ENCODE measurements around the gene SGF29. TPM values are rescaled to one million over a fixed set of nuclear protein-coding genes. Genes with fewer than 3 reads are reported as not detected.

The SGF29 gene
- total RNA-seq, result 10 to 100 TPM; 35.1 to 50.4 (median 41.9) TPM

DNA sequence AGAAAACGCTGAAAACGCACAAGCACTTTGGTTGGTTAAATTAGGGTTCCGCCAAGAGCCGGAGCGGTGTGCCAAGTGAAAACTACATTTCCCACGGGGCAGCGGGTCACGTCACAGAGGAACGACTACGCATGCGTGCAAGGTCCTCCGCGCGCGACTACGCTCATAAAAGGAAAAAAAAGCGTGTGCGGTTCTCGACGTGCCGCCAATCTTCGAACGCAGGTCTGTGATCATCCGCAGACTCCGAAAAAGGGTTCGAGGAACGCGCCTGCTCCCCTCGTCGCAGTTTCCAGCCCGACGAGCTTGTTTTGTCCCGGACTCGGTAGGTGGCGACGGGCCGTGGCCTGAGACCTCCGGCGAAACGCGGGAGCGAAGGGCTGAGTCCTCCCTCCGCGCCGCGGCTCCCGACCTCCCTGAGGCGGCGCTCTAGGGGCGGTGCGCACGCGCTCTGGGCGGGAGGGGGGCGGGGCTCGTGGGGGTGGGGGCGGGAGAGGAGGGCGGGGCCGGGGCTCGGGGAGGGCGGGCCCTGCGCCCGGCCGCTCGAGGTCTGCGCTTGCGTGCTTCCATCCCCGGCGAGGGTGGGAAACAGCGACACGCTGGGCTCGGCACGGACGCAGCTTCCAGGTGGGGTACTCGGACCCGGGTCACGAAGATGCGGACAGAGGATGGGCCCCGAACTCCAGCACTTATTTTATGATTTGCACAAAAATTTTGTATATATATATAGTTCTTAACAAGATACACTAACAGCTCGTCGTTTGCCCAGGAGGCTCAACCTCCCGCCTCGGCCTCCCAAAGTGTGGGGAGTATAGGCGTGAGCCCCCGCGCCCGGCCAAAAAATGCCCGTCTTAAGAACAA is at the start of gene SGF29:
TSS of gene SGF29 (plus strand) at position 145 of the 858 bp plus-strand sequence. CDS start 27,150 bp downstream, outside the sequence.
- H3K4me3 ChIP-seq, result peak within 1 kb of the TSS; percentile 66 to 71 (median 70)
- intact Hi-C loops (cut with DNase I; ENCODE audit: low total_unique reads) (loop anchor here (1.0 to 10.0 kb wide), 2 partner anchors 63 to 339 kb away; partner anchors contain the start of gene XPO6), in situ Hi-C loops (cut with MboI; ENCODE audit: low sequenced_read_pairs in 4 of 4) (loop anchor here in 3 of 4 donors (5.0 kb wide), 1 partner anchor 62 kb away; the partner anchor contains the start of genes APOBR (in 3 of the 3) and CLN3 (in 3 of the 3))
- H3K36me3 ChIP-seq, result peaks cover 0 to 10% of the 10 kb centered on the region in 2 donors
- DNase-seq, result peak; percentile 87 to 91
- TF ChIP-seq, protein P1, sequence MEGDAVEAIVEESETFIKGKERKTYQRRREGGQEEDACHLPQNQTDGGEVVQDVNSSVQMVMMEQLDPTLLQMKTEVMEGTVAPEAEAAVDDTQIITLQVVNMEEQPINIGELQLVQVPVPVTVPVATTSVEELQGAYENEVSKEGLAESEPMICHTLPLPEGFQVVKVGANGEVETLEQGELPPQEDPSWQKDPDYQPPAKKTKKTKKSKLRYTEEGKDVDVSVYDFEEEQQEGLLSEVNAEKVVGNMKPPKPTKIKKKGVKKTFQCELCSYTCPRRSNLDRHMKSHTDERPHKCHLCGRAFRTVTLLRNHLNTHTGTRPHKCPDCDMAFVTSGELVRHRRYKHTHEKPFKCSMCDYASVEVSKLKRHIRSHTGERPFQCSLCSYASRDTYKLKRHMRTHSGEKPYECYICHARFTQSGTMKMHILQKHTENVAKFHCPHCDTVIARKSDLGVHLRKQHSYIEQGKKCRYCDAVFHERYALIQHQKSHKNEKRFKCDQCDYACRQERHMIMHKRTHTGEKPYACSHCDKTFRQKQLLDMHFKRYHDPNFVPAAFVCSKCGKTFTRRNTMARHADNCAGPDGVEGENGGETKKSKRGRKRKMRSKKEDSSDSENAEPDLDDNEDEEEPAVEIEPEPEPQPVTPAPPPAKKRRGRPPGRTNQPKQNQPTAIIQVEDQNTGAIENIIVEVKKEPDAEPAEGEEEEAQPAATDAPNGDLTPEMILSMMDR (IDR thresholded peaks at IDR 0.05 in 4 of 5, conservative IDR thresholded peaks at IDR 0.05 in 1 of 5), result peak in 4 of 5 experiments; percentile 16 to 42 (median 30)
- TF ChIP-seq POLR2A (IDR thresholded peaks at IDR 0.05), result peak; percentile 89 to 96
- H3K4me1 ChIP-seq, result peaks cover 12 to 15% of the 10 kb centered on the region in 2 donors
- H3K27me3 ChIP-seq, result no peaks in the 10 kb centered on the region
- peak; percentile 97 to 98 for ATAC-seq
- no peaks in the 10 kb centered on the region for H3K9me3 ChIP-seq
- peak within 1 kb of the TSS; percentile 92 to 94 (median 94) for H3K27ac ChIP-seq

DNA sequence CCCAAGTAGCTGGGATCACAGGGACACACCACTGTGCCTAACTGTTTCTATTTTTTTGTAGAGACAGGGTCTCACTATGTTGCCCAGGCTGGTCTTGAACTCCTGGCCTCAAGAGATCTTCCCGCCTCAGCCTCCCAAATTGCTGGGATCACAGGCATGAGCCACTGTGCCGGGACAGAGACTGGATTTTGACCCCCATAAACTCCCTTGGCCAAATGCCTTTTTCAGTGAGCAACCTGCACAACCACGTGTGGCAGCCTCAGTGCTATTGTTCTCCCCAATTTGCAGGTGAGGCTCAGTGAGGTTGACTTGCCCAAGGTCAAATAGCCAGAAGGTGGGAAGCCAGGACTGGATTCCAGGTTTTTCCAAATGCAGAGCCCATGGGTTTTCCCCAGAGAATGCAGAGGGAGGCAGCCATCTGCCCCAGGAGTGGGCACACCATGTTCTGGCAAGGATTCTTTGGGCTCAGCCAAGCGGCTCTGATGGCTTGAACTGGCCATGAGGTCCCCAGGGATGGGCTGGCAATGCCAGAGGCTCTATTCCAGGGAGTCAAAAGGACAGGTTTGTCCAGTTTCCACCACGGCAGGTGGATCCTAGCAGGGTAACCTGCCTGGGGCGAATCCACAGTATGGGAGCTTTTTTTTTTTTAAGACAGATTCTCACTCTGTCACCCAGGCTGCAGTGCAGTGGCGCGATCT is 48.9 kb upstream of the SGF29 start:
- no peak overlapping the region for H3K27ac ChIP-seq
- no peaks in the 10 kb centered on the region for H3K9me3 ChIP-seq
- no peak overlapping the region for H3K4me3 ChIP-seq
- no peak for ATAC-seq
- in situ Hi-C loops (cut with MboI; ENCODE audit: low sequenced_read_pairs in 4 of 4), result no loop called here
- H3K4me1 ChIP-seq, result no peaks in the 10 kb centered on the region
- DNase-seq, result no peak
- no peaks in the 10 kb centered on the region for H3K36me3 ChIP-seq
- peaks cover 0 to 8% (median 4%) of the 10 kb centered on the region in 3 donors for H3K27me3 ChIP-seq
- intact Hi-C loops (cut with DNase I; ENCODE audit: low total_unique reads), result no loop called here
- TF ChIP-seq, protein P1 (IDR thresholded peaks at IDR 0.05 in 4 of 5, conservative IDR thresholded peaks at IDR 0.05 in 1 of 5), result no peak
- TF ChIP-seq POLR2A (IDR thresholded peaks at IDR 0.05), result no peak

DNA sequence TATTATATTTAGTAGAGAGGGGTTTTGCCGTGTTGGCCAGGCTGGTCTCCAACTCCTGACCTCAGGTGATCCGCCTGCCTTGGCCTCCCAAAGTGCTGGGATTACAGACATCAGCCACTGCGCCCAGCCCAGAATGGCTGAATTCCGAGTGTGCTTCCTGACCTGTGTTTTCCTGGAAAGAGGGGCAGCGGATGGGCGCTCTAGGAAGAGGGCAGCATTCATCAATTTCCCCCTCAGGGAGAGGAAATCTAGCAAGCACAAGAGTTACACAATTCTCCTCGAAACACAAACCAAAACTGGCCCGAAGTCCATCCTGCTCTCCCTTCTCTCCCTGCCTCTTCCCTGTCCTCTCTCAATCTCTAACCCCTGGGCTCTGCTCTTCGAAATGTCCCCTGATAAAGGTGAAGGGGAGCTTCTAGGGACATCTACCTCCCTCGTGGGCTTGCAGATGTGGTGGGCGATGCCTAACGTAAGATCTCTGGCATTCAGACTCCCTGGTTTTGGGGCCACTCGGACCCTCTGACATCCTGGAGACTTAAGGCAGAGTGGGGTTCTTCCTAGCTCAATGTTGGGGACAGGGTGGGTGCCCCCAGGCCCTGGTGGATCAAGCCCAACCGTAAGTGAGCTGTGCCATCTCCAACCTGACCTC is 48.1 kb upstream of the SGF29 start:
- Histone ChIP-seq H3K27me3 (peaks cover 0 to 8% (median 4%) of the 10 kb centered on the region in 3 donors), H3K4me1 (no peaks in the 10 kb centered on the region), H3K9me3 (no peaks in the 10 kb centered on the region), H3K36me3 (no peaks in the 10 kb centered on the region), H3K27ac (no peak overlapping the region), H3K4me3 (no peak overlapping the region)
- intact Hi-C loops (cut with DNase I; ENCODE audit: low total_unique reads) (no loop called here), in situ Hi-C loops (cut with MboI; ENCODE audit: low sequenced_read_pairs in 4 of 4) (no loop called here)
- no peak for TF ChIP-seq POLR2A (IDR thresholded peaks at IDR 0.05)
- TF ChIP-seq, protein P1 (IDR thresholded peaks at IDR 0.05 in 4 of 5, conservative IDR thresholded peaks at IDR 0.05 in 1 of 5), result no peak
- ATAC-seq, result no peak
- no peak for DNase-seq

DNA sequence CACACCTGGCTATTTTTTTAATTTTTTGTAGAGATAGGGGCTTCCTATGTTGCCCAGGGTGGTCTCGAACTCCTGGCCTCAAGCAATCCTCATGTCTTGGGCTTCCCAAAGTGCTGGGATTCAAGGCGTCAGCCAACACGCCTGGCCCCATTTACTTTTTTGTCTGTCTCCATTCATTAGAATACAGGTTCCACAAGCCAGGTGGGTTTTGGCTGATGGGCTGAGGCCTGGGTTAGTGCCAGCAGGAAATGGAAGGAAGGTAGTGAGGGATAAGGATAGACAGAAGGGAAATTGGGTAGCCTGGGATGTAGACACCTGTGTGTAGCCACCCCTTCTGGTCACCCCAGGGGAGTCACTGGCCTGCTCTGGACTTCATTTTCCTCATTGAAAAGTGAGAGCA is 42.7 kb upstream of the SGF29 start:
- in situ Hi-C loops (cut with MboI; ENCODE audit: low sequenced_read_pairs in 4 of 4), result no loop called here

More for the DNA sequence above, 42.7 kb upstream of the SGF29 start:
- H3K4me3 ChIP-seq, result no peak overlapping the region
- H3K36me3 ChIP-seq, result no peaks in the 10 kb centered on the region
- TF ChIP-seq POLR2A (IDR thresholded peaks at IDR 0.05), result no peak
- TF ChIP-seq, protein P1 (IDR thresholded peaks at IDR 0.05 in 4 of 5, conservative IDR thresholded peaks at IDR 0.05 in 1 of 5), result no peak
- H3K4me1 ChIP-seq, result no peaks in the 10 kb centered on the region
- no peak overlapping the region for H3K27ac ChIP-seq
- H3K9me3 ChIP-seq, result no peaks in the 10 kb centered on the region
- intact Hi-C loops (cut with DNase I; ENCODE audit: low total_unique reads), result no loop called here
- H3K27me3 ChIP-seq, result peaks cover 0 to 5% (median 4%) of the 10 kb centered on the region in 3 donors
- DNase-seq (no peak), ATAC-seq (no peak)

Data from gastrocnemius medialis (tissue), 4 donors.